Esophagus squamous epithelium (tissue), 4 donors: ENCODE results near the gene HERC2.
"Not testable (repeated sequence)": the region's sequence is repeated elsewhere in the genome, so short reads cannot be mapped to it uniquely, and the experiment has no call there.

Experiments used
- CTCF ChIP-seq, 6 experiments: fragments of 450-650 bp in 4 of 6; fragments of 200-600 bp in 2 of 6; sonication (generic) in 2 of 6; IDR thresholded peaks; one replicate each; pipeline ENCODE4 v1.5.1; 2016 to 2019; ENCODE audit warnings: antibody characterized with exemption in 6 of 6, mild to moderate bottlenecking in 4 of 6, moderate library complexity in 4 of 6
- POLR2A ChIP-seq, 4 donors: fragments of 450-650 bp; IDR thresholded peaks; one replicate each; pipeline ENCODE4 v1.6.1; 2017; ENCODE audit warnings: antibody characterized with exemption in 4 of 4, mild to moderate bottlenecking in 4 of 4, moderate library complexity in 3 of 4

- not testable (repeated sequence) for TF ChIP-seq CTCF, POLR2A (IDR thresholded peaks at IDR 0.05)
Observed at GRCh38 chr15:28213393-28213792, 108.6 kb downstream of the HERC2 start.
